GM21423 (cell line): ENCODE results near the gene PRDM7.
"Not testable (repeated sequence)": the region's sequence is repeated elsewhere in the genome, so short reads cannot be mapped to it uniquely, and the experiment has no call there.

Experiments used
- ATAC-seq: cut with Tn5 transposase; IDR thresholded peaks from one replicate; pipeline ENCODE4 v1.9.1; 2021; ENCODE audit warnings: mild to moderate bottlenecking, moderate library complexity; ENCODE audit not compliant: unreplicated experiment

PRDM7 gene

DNA sequence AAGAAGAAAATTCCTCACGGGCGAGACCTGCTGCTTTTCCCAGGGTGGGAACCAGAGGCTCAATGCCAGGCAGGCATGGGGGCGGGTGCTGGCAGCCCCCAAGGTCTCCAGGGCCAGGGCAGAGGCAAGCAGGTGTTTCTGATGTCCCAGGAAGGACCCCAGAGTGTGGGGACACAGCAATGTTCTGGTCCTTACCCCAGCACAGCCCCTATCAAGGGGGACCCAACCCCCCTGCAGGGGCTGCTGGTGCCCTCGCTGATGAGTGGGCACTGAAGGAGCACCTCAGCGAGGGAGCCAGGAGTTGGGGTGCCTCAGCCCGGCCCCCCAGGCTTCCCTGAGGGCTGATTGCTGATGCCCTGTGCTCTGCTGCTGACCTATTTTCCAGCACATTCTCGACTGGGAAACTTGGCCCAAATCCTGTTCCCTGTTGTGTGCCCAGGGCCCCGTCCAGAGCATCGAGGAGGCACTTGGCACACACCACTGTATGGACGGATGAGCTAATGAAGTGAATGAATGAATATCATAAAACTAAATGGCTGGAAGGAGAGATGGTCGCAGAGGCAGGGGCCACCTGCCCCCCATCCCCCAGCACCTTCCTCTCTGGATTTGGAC, 60.7 kb downstream of the PRDM7 start:
- ATAC-seq: no peak

DNA sequence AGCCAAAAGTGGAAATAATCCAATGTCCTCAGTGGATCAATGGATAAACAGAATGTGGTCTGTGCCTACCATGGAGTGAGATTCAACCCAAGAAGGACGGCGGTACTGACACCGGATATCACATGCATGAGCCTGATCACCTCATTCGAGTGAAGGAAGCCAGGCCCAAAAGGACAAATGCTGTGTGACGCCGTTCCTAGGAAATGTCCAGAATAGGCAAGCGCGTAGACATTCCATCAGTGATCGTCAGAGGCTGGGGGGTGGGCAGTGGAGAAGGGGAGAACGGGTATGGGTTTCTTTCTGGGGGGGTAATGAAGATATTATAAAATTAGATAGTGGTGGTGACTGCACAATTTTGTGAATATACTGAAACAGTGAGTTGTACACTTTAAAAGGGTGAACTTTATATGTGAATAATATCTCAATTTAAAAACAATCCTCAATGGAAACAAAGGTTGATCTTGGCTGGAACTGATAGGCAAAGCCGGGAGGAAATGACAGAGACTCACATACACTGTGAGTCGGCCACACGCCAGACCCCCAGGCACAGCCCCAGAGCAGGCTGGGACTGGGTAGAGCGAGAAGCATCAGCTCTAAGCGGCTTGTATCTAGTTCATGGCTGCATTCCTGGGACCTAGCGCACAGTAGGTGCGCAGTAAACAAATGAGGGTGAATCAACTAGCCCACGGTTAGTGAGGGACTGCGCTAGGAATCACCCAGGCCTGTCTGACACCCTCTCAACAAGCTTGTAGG, 61.4 kb downstream of the PRDM7 start:
- ATAC-seq: no peak

DNA sequence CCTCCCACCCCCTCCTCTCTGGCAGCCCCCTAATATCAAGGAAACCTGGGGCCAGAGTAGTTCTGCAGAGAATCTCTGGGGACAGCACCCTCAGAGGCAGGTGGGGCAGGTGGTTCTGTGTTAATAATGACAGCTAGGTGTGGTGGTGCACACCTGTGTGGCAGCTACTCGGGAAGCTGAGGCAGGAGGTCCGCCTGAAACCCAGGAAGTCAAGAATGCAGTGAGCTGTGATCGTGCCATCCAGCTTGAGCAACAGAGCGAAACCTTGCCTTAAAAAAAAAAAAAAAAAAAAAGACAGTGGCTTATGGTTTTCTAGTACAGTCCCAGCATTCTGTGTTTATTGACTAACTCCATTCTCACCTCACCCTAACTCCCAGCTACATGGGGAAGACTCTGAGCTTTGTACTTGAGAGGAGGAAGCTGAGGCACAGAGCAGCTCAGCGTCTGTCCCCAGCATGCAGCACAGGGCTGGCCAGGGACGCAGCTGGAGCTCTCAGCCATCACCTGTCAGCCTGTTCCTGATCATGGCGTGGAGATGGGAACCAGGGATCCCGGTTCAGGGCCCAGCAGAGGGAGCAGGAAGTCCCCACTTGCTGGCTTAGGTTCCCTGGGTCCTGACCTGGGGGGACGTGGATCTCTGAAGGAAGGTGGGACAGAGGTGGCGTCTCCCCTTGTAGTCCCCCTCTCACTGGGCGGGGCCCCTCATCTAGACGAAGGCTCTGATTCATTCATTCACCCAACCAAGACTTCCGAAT, 64.0 kb downstream of the PRDM7 start:
- ATAC-seq: no peak

DNA sequence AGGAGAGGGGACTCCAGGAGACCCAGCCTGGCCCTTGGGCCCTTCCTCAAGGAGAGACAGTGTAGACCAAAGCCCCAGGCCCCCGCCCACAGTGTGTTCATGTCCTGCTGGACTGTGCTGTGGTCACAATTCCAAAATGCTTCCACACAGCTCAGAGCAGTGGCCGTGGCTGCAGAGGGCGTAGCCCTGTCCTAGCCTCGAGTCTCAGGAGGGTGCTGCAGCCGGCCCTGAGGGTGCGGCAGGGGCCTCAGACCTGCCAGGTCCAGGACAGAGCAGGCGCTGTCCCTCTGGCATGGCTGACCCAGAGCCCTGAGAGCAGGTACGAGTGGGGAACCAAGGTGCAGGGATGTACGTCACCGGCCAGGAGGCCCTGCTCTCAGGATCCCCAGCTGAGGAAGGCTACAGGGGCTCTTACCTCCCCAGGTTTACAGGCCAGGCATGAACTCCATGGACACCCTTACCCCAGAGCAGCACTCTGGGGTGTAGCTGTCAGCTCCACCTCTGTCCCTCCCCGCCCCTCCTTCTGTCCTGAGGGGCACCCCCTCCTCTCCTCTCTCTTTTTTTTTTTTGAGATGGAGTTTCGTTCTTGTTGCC, 65.1 kb downstream of the PRDM7 start:
- no peak for ATAC-seq

DNA sequence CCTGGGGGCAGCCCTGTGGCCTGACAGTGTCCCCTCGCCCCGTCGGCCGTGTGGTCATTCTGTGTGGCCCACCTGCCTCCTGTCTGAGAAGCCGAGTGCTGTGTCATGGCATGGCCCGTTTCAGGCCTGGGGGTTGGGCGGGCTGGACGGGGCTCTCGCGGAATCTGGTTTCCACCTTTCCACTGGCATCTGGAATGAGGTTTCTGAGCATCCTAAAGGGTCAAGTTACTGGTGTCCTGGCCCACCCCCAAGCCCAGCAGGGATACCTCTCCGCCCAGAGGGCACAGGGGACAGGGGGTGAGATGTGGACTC, 65.7 kb downstream of the PRDM7 start:
- ATAC-seq: no peak

DNA sequence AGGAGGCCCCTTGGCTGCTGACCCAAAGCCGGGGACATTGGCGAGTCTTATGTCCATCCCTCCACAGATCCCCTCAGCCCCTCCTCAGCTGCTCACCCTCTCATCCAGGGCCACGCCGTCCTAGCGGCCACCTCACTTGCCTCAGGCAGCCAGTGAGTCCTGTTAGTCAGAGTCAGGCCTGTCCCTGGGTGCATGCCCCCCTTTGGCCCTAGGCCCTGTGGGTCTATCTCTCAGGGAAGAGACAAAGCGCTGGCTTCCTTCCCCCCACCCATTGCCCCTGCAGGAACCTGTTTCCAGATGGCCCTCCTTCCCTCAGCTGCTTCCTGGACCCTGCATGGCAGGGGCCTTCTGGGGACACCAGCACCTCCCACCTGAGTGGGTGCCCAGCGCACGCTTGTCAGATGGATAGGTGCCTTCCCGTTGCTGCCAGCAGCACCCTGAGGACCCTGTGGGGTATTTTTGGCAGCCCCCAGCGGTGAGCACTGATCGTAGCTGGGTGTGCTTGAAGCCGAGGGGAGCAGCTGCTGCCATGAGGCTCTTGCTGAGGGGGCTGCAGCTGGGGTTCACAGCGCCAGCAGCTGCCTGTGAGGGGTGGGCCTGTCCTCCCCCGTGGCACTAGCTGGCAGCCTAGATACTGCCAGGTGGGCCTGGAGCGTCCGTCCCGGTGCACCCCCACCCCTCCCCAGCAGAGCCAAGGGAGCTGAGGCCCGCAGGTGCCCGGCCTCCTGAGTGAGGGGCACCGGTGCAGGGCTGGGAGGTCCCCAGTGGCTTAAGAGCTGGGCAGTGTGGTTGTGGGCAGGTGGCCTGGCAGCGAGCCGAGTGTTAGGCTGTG, 66.2 kb downstream of the PRDM7 start:
- no peak for ATAC-seq

DNA sequence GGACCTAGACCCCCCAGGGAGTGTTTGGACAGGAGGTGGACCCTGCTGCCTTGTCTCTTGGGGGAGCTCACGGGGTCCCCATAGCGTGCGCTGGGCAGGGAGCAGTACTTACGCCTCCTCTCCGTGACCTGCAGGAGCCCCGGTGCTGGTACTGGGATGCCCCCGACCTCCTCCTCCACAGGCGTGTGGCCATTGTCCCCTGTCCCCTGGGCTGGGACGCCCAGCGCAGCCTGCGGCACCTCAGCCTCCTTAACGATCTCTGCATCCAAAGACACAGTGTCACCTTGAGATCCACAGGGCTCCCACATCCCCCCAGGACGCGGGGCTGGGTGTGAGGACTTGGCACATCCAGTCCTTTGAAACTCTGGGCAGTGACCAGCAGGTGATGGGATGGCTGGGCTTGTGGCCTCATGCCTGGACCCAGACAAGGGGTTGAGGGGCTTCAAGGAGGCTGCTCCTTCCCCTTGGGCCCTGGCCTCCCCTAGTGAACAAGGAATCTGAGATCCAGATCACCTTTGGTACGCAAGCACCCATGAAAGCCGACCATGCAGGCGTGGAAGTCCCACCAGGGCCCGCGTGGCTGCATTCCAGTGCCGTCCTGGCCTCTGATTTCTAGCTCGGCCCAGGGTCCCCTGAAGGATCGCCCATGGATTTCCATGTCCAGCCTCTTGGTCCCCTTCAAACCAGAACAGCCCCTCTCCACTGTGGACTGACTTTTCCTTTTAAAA, 67.8 kb downstream of the PRDM7 start:
- no peak for ATAC-seq

DNA sequence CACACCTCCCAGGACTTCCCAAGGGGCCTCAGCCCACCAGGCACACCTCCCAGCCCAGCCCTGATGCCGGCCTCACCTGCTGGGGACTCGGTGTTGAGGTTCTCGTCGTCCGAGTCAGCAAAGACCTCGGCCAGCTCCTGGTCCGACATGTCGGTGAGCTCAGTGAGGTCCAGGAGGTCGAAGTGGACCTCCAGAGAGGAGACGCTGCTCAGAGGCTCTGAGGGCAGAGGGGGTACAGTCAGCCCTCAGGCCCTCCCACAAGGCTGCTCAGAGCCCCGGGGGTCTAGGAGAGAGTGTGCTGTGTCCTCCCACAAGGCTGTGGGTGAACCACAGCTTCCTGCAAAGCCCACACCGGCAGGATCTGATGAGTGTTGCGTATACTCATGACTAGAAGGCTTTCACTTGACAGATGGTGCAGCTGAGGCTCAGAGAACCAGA, 68.4 kb downstream of the PRDM7 start:
- ATAC-seq: peak; percentile 55

DNA sequence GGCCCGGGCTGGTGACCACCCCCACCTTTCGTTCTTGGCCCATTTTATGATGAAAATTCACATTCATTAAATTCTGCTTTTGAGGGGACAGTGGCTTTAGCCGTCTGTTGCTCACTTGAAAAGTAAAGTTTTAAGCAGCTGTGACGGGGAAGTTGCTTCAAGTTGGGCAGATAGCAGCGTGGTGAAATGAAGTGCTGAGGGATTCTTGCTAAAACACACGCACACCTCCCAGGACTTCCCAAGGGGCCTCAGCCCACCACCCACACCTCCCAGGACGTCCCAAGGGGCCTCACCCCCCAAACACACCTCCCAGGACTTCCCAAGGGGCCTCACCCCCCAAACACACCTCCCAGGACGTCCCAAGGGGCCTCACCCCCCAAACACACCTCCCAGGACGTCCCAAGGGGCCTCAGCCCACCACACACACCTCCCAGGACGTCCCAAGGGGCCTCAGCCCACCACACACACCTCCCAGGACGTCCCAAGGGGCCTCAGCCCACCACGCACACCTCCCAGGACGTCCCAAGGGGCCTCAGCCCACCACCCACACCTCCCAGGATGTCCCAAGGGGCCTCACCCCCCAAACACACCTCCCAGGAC, 69.4 kb downstream of the PRDM7 start:
- not testable (repeated sequence) for ATAC-seq

DNA sequence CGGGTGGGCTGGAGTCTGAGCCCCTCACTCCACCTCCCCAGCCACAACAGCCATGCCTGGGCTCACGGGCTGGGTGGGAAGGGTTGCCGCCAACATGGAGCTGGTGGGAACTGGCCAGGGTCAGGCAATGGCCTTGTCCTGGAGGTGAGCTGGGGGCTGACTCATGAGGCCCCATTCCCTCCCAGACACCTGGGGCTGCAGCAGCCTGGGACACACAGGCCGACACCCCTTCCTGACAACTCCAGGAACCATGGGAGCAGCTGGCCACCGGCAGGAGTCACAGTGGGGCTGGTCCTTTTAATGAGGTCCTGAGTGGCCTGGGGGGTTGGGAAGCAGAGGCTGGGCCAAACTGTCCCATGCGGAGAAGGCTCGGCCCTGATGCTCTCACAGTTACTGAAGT, 70.1 kb downstream of the PRDM7 start:
- ATAC-seq: no peak
